ENCODE data around the gene SEPHS2. TPM values are rescaled to one million over a fixed set of nuclear protein-coding genes. Genes with fewer than 3 reads are reported as not detected.

Gene SEPHS2
- total RNA-seq, 1 experiment from 2014 or later: 8.4 TPM

DNA sequence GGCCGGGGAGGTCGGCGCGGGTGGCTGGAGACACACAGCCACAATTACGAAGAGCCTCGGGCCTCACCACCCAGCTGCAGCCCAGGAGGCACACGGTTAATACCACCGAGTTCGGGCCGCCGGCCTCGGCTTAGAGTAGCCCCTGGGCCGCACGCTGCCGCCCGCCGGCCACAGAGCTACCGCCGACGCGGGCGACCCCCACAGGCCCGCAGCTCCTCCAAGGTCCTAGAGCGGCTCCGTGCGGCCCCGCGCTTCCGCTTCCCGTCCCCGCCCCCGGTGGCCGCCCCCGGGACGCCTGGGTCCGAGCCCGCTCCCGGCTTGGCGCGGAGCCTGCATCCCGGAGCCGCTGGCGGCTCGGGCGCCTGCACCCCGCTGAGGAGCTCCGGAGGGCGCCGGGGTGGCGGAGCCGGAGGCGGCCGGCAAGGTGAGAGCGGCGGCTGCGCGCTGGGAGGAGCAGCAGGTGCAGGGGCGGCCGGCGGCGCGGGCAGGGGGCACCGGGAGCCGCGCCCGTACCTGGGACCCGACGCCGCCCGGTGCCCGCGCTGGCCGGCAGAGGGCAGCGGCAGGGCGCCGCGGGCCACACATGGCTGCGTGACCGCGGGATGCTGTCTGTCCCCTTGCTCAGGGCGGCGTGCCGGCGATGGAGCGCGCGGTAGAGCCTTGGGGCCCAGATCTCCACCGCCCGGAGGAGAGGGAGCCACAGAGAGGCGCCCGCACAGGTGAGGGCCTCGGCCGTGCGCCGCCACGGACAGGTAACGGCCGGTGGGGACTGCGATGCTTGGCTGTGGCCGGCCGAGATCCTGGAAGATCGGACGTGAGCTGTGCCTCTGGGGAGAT, 50.3 kb downstream of the SEPHS2 start, which contains the start of gene ZNF48:
Gene ZNF48, plus strand, starts transcription at position 266 of the 837 bp plus-strand sequence. Its CDS starts 375 bp downstream, at position 641.
- Histone ChIP-seq H3K4me3 (ENCODE audit: low read length) (peak within 1 kb of the TSS; percentile 84), H3K9me3 (ENCODE audit: low read length) (no peaks in the 10 kb centered on the region), H3K9me2 (replicated peaks; ENCODE audit: low read length) (no peaks in the 10 kb centered on the region), H3K36me3 (ENCODE audit: low read depth, low read length) (no peaks in the 10 kb centered on the region), H3K27ac (ENCODE audit: low read length) (0 out of 2 replicates have a peak within 1 kb of the TSS, but pooled peaks have one; percentile 4), H4K20me1 (ENCODE audit: low read length) (no peaks in the 10 kb centered on the region), H3K4me2 (ENCODE audit: low read length) (peak within 1 kb of the TSS; percentile 93), H3K79me2 (ENCODE audit: low read length) (peaks cover 20% of the 10 kb centered on the region), H3K4me1 (ENCODE audit: insufficient read depth, low read length) (0 out of 2 replicates have a peak, but pooled peaks cover 4% of the 10 kb centered on the region), H3F3A (ENCODE audit: low read length, unreplicated experiment) (no peaks in the 10 kb centered on the region), H3K27me3 (ENCODE audit: low read length) (no peaks in the 10 kb centered on the region), H2AFZ (ENCODE audit: low read length) (peak within 1 kb of the TSS; percentile 90), H3K9ac (ENCODE audit: low read length) (peak within 1 kb of the TSS; percentile 68)
- intact Hi-C loops (cut with micrococcal nuclease): loop anchor here (2.0 kb wide), 1 partner anchor 17 kb away; no protein-coding TSS in a partner anchor
- peak; percentile 56 for DNase-seq
- BruUV-seq (replicated peaks): no TSS peak
- ATAC-seq: peak; percentile 79
- no peak for TF ChIP-seq EZH2 (IDR thresholded peaks at IDR 0.05; ENCODE audit: low read length, unreplicated experiment)
- TF ChIP-seq, protein P1, sequence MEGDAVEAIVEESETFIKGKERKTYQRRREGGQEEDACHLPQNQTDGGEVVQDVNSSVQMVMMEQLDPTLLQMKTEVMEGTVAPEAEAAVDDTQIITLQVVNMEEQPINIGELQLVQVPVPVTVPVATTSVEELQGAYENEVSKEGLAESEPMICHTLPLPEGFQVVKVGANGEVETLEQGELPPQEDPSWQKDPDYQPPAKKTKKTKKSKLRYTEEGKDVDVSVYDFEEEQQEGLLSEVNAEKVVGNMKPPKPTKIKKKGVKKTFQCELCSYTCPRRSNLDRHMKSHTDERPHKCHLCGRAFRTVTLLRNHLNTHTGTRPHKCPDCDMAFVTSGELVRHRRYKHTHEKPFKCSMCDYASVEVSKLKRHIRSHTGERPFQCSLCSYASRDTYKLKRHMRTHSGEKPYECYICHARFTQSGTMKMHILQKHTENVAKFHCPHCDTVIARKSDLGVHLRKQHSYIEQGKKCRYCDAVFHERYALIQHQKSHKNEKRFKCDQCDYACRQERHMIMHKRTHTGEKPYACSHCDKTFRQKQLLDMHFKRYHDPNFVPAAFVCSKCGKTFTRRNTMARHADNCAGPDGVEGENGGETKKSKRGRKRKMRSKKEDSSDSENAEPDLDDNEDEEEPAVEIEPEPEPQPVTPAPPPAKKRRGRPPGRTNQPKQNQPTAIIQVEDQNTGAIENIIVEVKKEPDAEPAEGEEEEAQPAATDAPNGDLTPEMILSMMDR (conservative IDR thresholded peaks at IDR 0.05; ENCODE audit: low read depth, low read length): peak; percentile 21; the same call in 1 of the 2 replicates
- CTCF ChIA-PET: interaction anchor here (0.6 to 1.0 kb wide), 3 partner anchors 14 to 363 kb away, joined by 3 to 8 read pairs (median 4); partner anchors contain the start of gene TBC1D10B
- POLR2A ChIA-PET (ENCODE audit: unreplicated experiment): interaction anchor here (0.5 to 0.6 kb wide), 2 partner anchors 203 to 287 kb away, joined by 3 read pairs; no protein-coding TSS in a partner anchor

DNA sequence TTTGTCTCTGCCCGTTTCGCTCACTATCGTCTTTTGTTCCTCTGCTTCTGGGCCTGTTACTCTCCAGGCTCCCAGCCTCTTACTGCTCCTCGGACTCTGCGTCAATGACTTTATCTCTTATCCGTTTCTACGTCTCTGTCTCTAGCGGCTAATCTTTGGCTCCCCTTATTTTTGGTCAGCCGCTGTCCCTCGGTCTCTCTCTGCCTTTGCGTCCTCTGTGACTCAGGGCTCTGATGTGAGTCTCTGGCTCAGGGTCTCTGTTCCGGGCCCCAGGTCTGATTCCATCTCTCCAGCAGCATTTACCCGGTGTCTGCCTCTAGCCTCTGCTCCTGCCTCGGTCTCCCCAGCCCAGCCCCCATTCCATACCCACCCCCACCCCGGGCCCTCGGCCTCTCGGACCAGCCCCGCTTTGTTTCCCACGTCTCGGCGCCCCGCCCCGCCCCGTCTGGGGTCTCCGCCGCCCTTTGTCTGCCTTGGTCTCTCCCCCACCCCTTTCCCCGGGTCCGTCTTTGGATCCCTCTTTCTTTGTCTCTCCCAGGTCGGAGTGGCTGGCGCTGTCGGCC, 51.0 kb downstream of the SEPHS2 start:
- TF ChIP-seq EZH2 (IDR thresholded peaks at IDR 0.05; ENCODE audit: low read length, unreplicated experiment): no peak
- TF ChIP-seq, protein P1 (conservative IDR thresholded peaks at IDR 0.05; ENCODE audit: low read depth, low read length): no peak
- TF ChIP-seq EZH2phosphoT487 (IDR thresholded peaks at IDR 0.05; ENCODE audit: borderline replicate concordance, low read length): no peak
- Histone ChIP-seq H3K4me3 (ENCODE audit: low read length) (peak overlapping the region; percentile 84), H3K9me3 (ENCODE audit: low read length) (no peaks in the 10 kb centered on the region), H3K4me1 (ENCODE audit: insufficient read depth, low read length) (no peaks in the 10 kb centered on the region), H2AFZ (ENCODE audit: low read length) (peak overlapping the region; percentile 90), H3F3A (ENCODE audit: low read length, unreplicated experiment) (no peaks in the 10 kb centered on the region), H3K36me3 (ENCODE audit: low read depth, low read length) (no peaks in the 10 kb centered on the region), H3K9ac (ENCODE audit: low read length) (peak overlapping the region; percentile 61), H3K9me2 (replicated peaks; ENCODE audit: low read length) (no peaks in the 10 kb centered on the region), H3K27me3 (ENCODE audit: low read length) (no peaks in the 10 kb centered on the region), H4K20me1 (ENCODE audit: low read length) (no peaks in the 10 kb centered on the region), H3K4me2 (ENCODE audit: low read length) (peak overlapping the region; percentile 85), H3K79me2 (ENCODE audit: low read length) (peaks cover 20% of the 10 kb centered on the region), H3K27ac (ENCODE audit: low read length) (no peak overlapping the region)
- BruUV-seq (replicated peaks): no TSS peak
- POLR2A ChIA-PET (ENCODE audit: unreplicated experiment): interaction anchor here (0.6 kb wide), 1 partner anchor 203 kb away, joined by 3 read pairs; no protein-coding TSS in a partner anchor
- no peak for ATAC-seq
- no peak for DNase-seq
- intact Hi-C loops (cut with micrococcal nuclease): loop anchor here (2.0 kb wide), 1 partner anchor 16 kb away; no protein-coding TSS in a partner anchor
- CTCF ChIA-PET: interaction anchor here (0.6 to 1.0 kb wide), 3 partner anchors 15 to 362 kb away, joined by 3 to 8 read pairs (median 4); partner anchors contain the start of gene TBC1D10B

Other genes with a start within 250 kb of the SEPHS2 start
- 8.5 and 14.6 TPM in 2 replicates for gene SULT1A3, start 246.6 kb downstream of the SEPHS2 start, total RNA-seq (2014; rRNA removed)
- 0.29 and 4.3 TPM in 2 replicates for gene NPIPB13, start 197.4 kb downstream of the SEPHS2 start, total RNA-seq (2014; rRNA removed)
- gene CD2BP2, start 90.6 kb downstream of the SEPHS2 start, total RNA-seq (2014; rRNA removed): 30.0 and 43.3 TPM in 2 replicates
- 36.0 and 52.4 TPM in 2 replicates for gene TBC1D10B, start 75.4 kb downstream of the SEPHS2 start, total RNA-seq (2014; rRNA removed)
- gene MYL11, start 71.1 kb downstream of the SEPHS2 start, total RNA-seq (2014; rRNA removed): not detected in 2 replicates
- 0.55 TPM in 1 of 2 replicates, not detected in the other for gene SEPTIN1, start 63.3 kb downstream of the SEPHS2 start, total RNA-seq (2014; rRNA removed)
- 8.9 and 14.2 TPM in 2 replicates for gene ZNF48, start 50.5 kb downstream of the SEPHS2 start, total RNA-seq (2014; rRNA removed)
- 3.6 and 4.3 TPM in 2 replicates for gene ZNF771, start 38.3 kb downstream of the SEPHS2 start, total RNA-seq (2014; rRNA removed)
- gene DCTPP1, start 15.8 kb downstream of the SEPHS2 start, total RNA-seq (2014; rRNA removed): 63.1 and 64.1 TPM in 2 replicates
- gene ITGAL, start 26.9 kb upstream of the SEPHS2 start, total RNA-seq (2014; rRNA removed): not detected in 2 replicates
- gene ZNF768, start 80.7 kb upstream of the SEPHS2 start, total RNA-seq (2014; rRNA removed): 31.2 and 46.7 TPM in 2 replicates
- 7.9 and 8.9 TPM in 2 replicates for gene ZNF747, start 89.0 kb upstream of the SEPHS2 start, total RNA-seq (2014; rRNA removed)
- 8.1 and 12.8 TPM in 2 replicates for gene ZNF764, start 112.5 kb upstream of the SEPHS2 start, total RNA-seq (2014; rRNA removed)
- gene ZNF688, start 125.8 kb upstream of the SEPHS2 start, total RNA-seq (2014; rRNA removed): 5.5 and 14.3 TPM in 2 replicates
- gene ZNF785, start 139.8 kb upstream of the SEPHS2 start, total RNA-seq (2014; rRNA removed): 4.9 and 5.0 TPM in 2 replicates
- gene ZNF689, start 164.5 kb upstream of the SEPHS2 start, total RNA-seq (2014; rRNA removed): 6.0 and 6.9 TPM in 2 replicates
- 9.6 and 14.5 TPM in 2 replicates for gene PRR14, start 205.1 kb upstream of the SEPHS2 start, total RNA-seq (2014; rRNA removed)
- gene FBRS, start 212.6 kb upstream of the SEPHS2 start, total RNA-seq (2014; rRNA removed): 22.2 and 35.0 TPM in 2 replicates